Measurements from ENCODE around the gene PHYKPL. TPM values are rescaled to one million over a fixed set of nuclear protein-coding genes. Genes with fewer than 3 reads are reported as not detected.
A peak's percentile ranks its signal among the peaks of the same experiment; 100 is the strongest.

Gene PHYKPL
- polyA plus RNA-seq, 1 donor (not counting 4 experiments of a cell fraction or from before 2014, with no cell fraction given): 38.8 TPM

- Histone ChIP-seq H3K9ac (ENCODE audit: control insufficient read depth, extremely low read depth, insufficient read depth, low read length) (peak overlapping the region; percentile 84), H4K20me1 (ENCODE audit: control insufficient read depth, extremely low read depth, insufficient read depth, low read length) (peaks cover 44% of the 10 kb centered on the region), H3K4me2 (ENCODE audit: control insufficient read depth, extremely low read depth, insufficient read depth, low read depth, low read length) (peak overlapping the region; percentile 95), H2AFZ (ENCODE audit: control insufficient read depth, low read length) (no peak overlapping the region), H3K9me3 (ENCODE audit: control insufficient read depth, low read depth, low read length) (no peaks in the 10 kb centered on the region), H3K4me1 (ENCODE audit: control insufficient read depth, extremely low read depth, insufficient read depth, low read length) (peaks cover 19% of the 10 kb centered on the region), H3K9me1 (ENCODE audit: control insufficient read depth, extremely low read depth, insufficient read depth, low read length) (peaks cover 11% of the 10 kb centered on the region), H3K79me2 (ENCODE audit: control insufficient read depth, insufficient read depth, low read length) (peaks cover 46% of the 10 kb centered on the region), H3K27me3 (ENCODE audit: control insufficient read depth, extremely low read depth, insufficient read depth, low read length) (no peaks in the 10 kb centered on the region), H3K27ac (ENCODE audit: control insufficient read depth, insufficient read depth, low read length) (peak overlapping the region; percentile 37), H3K36me3 (ENCODE audit: control insufficient read depth in 2 of 2, extremely low read depth in 1 of 2, insufficient read depth in 2 of 2, low read length in 2 of 2) (peaks cover 27 to 43% of the 10 kb centered on the region in 2 experiments), H3K4me3 (ENCODE audit: control insufficient read depth in 2 of 3, extremely low read depth in 1 of 3, insufficient read depth in 2 of 3, low read depth in 1 of 3, low read length in 3 of 3) (peak overlapping the region; percentile 80 to 96 (median 85))
- dilution Hi-C loops (cut with MboI; ENCODE audit: extremely low pct_ligation_motif_present, low sequenced_read_pairs): no loop called here
- DNase-seq (ENCODE audit: low read depth, low spot score) (no peak), FAIRE-seq (no peak)
- TF ChIP-seq CTCF (optimal IDR thresholded peaks at IDR 0.05 in 1 of 3, IDR thresholded peaks at IDR 0.05 in 1 of 3, conservative IDR thresholded peaks at IDR 0.05 in 1 of 3; ENCODE audit: extremely low read depth in 1 of 3, insufficient read depth in 2 of 3, low read length in 3 of 3) (no peak), EZH2 (IDR thresholded peaks at IDR 0.05; ENCODE audit: low read length) (no peak)
These were observed 26.2 kb downstream of the PHYKPL start for GRCh38 chr5:178206166-178207101.

- peak overlapping the region; percentile 84 for H3K9ac ChIP-seq (ENCODE audit: control insufficient read depth, extremely low read depth, insufficient read depth, low read length)
- H3K36me3 ChIP-seq (ENCODE audit: control insufficient read depth in 2 of 2, extremely low read depth in 1 of 2, insufficient read depth in 2 of 2, low read length in 2 of 2): peaks cover 26 to 40% of the 10 kb centered on the region in 2 experiments
These were observed 26.9 kb downstream of the PHYKPL start for GRCh38 chr5:178205749-178206047.

More at GRCh38 chr5:178205749-178206047, 26.9 kb downstream of the PHYKPL start:
- Histone ChIP-seq H3K79me2 (ENCODE audit: control insufficient read depth, insufficient read depth, low read length) (peaks cover 46% of the 10 kb centered on the region), H2AFZ (ENCODE audit: control insufficient read depth, low read length) (no peak overlapping the region), H3K27me3 (ENCODE audit: control insufficient read depth, extremely low read depth, insufficient read depth, low read length) (no peaks in the 10 kb centered on the region), H3K4me3 (ENCODE audit: control insufficient read depth in 2 of 3, extremely low read depth in 1 of 3, insufficient read depth in 2 of 3, low read depth in 1 of 3, low read length in 3 of 3) (peak overlapping the region; percentile 80 to 96 (median 85)), H3K4me2 (ENCODE audit: control insufficient read depth, extremely low read depth, insufficient read depth, low read depth, low read length) (peak overlapping the region; percentile 95), H3K27ac (ENCODE audit: control insufficient read depth, insufficient read depth, low read length) (peak overlapping the region; percentile 67), H3K9me3 (ENCODE audit: control insufficient read depth, low read depth, low read length) (no peaks in the 10 kb centered on the region), H3K4me1 (ENCODE audit: control insufficient read depth, extremely low read depth, insufficient read depth, low read length) (peaks cover 19% of the 10 kb centered on the region), H3K9me1 (ENCODE audit: control insufficient read depth, extremely low read depth, insufficient read depth, low read length) (peaks cover 11% of the 10 kb centered on the region), H4K20me1 (ENCODE audit: control insufficient read depth, extremely low read depth, insufficient read depth, low read length) (peaks cover 41% of the 10 kb centered on the region)
- dilution Hi-C loops (cut with MboI; ENCODE audit: extremely low pct_ligation_motif_present, low sequenced_read_pairs): no loop called here
- TF ChIP-seq CTCF (optimal IDR thresholded peaks at IDR 0.05 in 1 of 3, IDR thresholded peaks at IDR 0.05 in 1 of 3, conservative IDR thresholded peaks at IDR 0.05 in 1 of 3; ENCODE audit: extremely low read depth in 1 of 3, insufficient read depth in 2 of 3, low read length in 3 of 3) (no peak), EZH2 (IDR thresholded peaks at IDR 0.05; ENCODE audit: low read length) (no peak)
- DNase-seq (ENCODE audit: low read depth, low spot score) (no peak), FAIRE-seq (no peak)
